ENCODE measurements around the gene SPATA16.
"Not testable (repeated sequence)": the region's sequence is repeated elsewhere in the genome, so short reads cannot be mapped to it uniquely, and the experiment has no call there.

SPATA16 gene

GRCh38 chr3:172972067-172972466 is 169.0 kb downstream of the SPATA16 start:
- H3K27me3 ChIP-seq (ENCODE audit: control insufficient read depth in 1 of 2, insufficient read depth in 2 of 2, low read length in 2 of 2) = no peaks in the 10 kb centered on the region
- H3K4me3 ChIP-seq (ENCODE audit: low read depth in 1 of 2, low read length in 2 of 2) = no peak overlapping the region
- no peak overlapping the region for H3K9ac ChIP-seq (ENCODE audit: low read depth in 1 of 2, low read length in 2 of 2)
- no peak overlapping the region for H3K27ac ChIP-seq (ENCODE audit: low read depth, low read length)
- no peaks in the 10 kb centered on the region for H3K36me3 ChIP-seq (ENCODE audit: control insufficient read depth in 1 of 2, insufficient read depth in 2 of 2, low read length in 2 of 2)
- H3K9me3 ChIP-seq (ENCODE audit: control insufficient read depth in 1 of 2, low read length in 2 of 2) = no peaks in the 10 kb centered on the region
- no peaks in the 10 kb centered on the region for H3K4me1 ChIP-seq (ENCODE audit: control insufficient read depth in 1 of 2, insufficient read depth in 2 of 2, low read length in 2 of 2)

- Histone ChIP-seq H3K9ac (ENCODE audit: low read depth in 1 of 2, low read length in 2 of 2) (no peak overlapping the region), H3K27me3 (ENCODE audit: control insufficient read depth in 1 of 2, insufficient read depth in 2 of 2, low read length in 2 of 2) (no peaks in the 10 kb centered on the region), H3K9me3 (ENCODE audit: control insufficient read depth in 1 of 2, low read length in 2 of 2) (no peaks in the 10 kb centered on the region), H3K4me1 (ENCODE audit: control insufficient read depth in 1 of 2, insufficient read depth in 2 of 2, low read length in 2 of 2) (no peaks in the 10 kb centered on the region), H3K4me3 (ENCODE audit: low read depth in 1 of 2, low read length in 2 of 2) (no peak overlapping the region), H3K27ac (ENCODE audit: low read depth, low read length) (no peak overlapping the region), H3K36me3 (ENCODE audit: control insufficient read depth in 1 of 2, insufficient read depth in 2 of 2, low read length in 2 of 2) (no peaks in the 10 kb centered on the region)
These were observed 172.4 kb downstream of the SPATA16 start for GRCh38 chr3:172968646-172969045.

- no peaks in the 10 kb centered on the region for H3K9me3 ChIP-seq (ENCODE audit: control insufficient read depth in 1 of 2, low read length in 2 of 2)
- no peaks in the 10 kb centered on the region for H3K36me3 ChIP-seq (ENCODE audit: control insufficient read depth in 1 of 2, insufficient read depth in 2 of 2, low read length in 2 of 2)
- no peak overlapping the region for H3K27ac ChIP-seq (ENCODE audit: low read depth, low read length)
- no peak overlapping the region for H3K9ac ChIP-seq (ENCODE audit: low read depth in 1 of 2, low read length in 2 of 2)
- no peaks in the 10 kb centered on the region for H3K4me1 ChIP-seq (ENCODE audit: control insufficient read depth in 1 of 2, insufficient read depth in 2 of 2, low read length in 2 of 2)
- no peak overlapping the region for H3K4me3 ChIP-seq (ENCODE audit: low read depth in 1 of 2, low read length in 2 of 2)
- no peaks in the 10 kb centered on the region for H3K27me3 ChIP-seq (ENCODE audit: control insufficient read depth in 1 of 2, insufficient read depth in 2 of 2, low read length in 2 of 2)
These were observed 175.8 kb downstream of the SPATA16 start for GRCh38 chr3:172965256-172965655.

DNA sequence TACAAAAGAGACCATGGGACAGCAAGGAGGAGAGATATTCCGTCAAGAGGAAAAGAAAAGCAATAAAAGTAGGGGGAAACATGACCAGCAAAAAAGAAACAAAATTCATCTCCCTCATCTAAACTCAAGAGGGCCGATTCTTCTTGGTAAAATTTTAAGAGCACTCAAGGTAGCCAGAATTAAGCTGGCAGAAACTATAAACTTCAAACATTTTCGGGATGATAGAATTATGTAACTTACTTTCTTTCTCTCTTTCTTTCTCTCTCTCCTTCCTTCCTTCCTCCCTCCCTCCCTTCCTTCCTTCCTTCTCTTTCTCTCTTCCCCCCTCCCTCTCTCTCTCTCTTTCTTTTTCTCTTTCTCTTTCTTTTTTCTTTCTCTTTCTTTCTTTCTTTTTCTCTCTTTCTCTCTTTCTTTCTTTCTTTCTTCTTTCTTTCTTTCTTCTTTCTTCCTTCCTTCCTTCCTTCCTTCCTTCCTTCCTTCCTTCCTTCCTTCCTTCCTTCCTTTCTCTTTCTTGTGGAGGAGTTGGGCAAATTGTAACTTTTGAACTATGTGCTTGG is 180.3 kb downstream of the SPATA16 start:
- not testable (repeated sequence) for H3K4me1 ChIP-seq (ENCODE audit: control insufficient read depth in 1 of 2, insufficient read depth in 2 of 2, low read length in 2 of 2); H3K4me3 ChIP-seq (ENCODE audit: low read depth in 1 of 2, low read length in 2 of 2); H3K27ac ChIP-seq (ENCODE audit: low read depth, low read length); H3K27me3 ChIP-seq (ENCODE audit: control insufficient read depth in 1 of 2, insufficient read depth in 2 of 2, low read length in 2 of 2); H3K9me3 ChIP-seq (ENCODE audit: control insufficient read depth in 1 of 2, low read length in 2 of 2); H3K36me3 ChIP-seq (ENCODE audit: control insufficient read depth in 1 of 2, insufficient read depth in 2 of 2, low read length in 2 of 2); H3K9ac ChIP-seq (ENCODE audit: low read depth in 1 of 2, low read length in 2 of 2)

GRCh38 chr3:172958565-172958964 is 182.5 kb downstream of the SPATA16 start:
- H3K9me3 ChIP-seq (ENCODE audit: control insufficient read depth in 1 of 2, low read length in 2 of 2) = no peaks in the 10 kb centered on the region
- H3K4me3 ChIP-seq (ENCODE audit: low read depth in 1 of 2, low read length in 2 of 2) = no peak overlapping the region
- H3K36me3 ChIP-seq (ENCODE audit: control insufficient read depth in 1 of 2, insufficient read depth in 2 of 2, low read length in 2 of 2) = no peaks in the 10 kb centered on the region
- no peak overlapping the region for H3K27ac ChIP-seq (ENCODE audit: low read depth, low read length)
- H3K27me3 ChIP-seq (ENCODE audit: control insufficient read depth in 1 of 2, insufficient read depth in 2 of 2, low read length in 2 of 2) = no peaks in the 10 kb centered on the region
- no peaks in the 10 kb centered on the region for H3K4me1 ChIP-seq (ENCODE audit: control insufficient read depth in 1 of 2, insufficient read depth in 2 of 2, low read length in 2 of 2)
- no peak overlapping the region for H3K9ac ChIP-seq (ENCODE audit: low read depth in 1 of 2, low read length in 2 of 2)

- no peaks in the 10 kb centered on the region for H3K9me3 ChIP-seq (ENCODE audit: control insufficient read depth in 1 of 2, low read length in 2 of 2)
- no peaks in the 10 kb centered on the region for H3K36me3 ChIP-seq (ENCODE audit: control insufficient read depth in 1 of 2, insufficient read depth in 2 of 2, low read length in 2 of 2)
- H3K27ac ChIP-seq (ENCODE audit: low read depth, low read length) = no peak overlapping the region
- no peak overlapping the region for H3K4me3 ChIP-seq (ENCODE audit: low read depth in 1 of 2, low read length in 2 of 2)
- H3K9ac ChIP-seq (ENCODE audit: low read depth in 1 of 2, low read length in 2 of 2) = no peak overlapping the region
- H3K27me3 ChIP-seq (ENCODE audit: control insufficient read depth in 1 of 2, insufficient read depth in 2 of 2, low read length in 2 of 2) = no peaks in the 10 kb centered on the region
- no peaks in the 10 kb centered on the region for H3K4me1 ChIP-seq (ENCODE audit: control insufficient read depth in 1 of 2, insufficient read depth in 2 of 2, low read length in 2 of 2)
These were observed 187.5 kb downstream of the SPATA16 start for GRCh38 chr3:172953571-172953970.

GRCh38 chr3:172951511-172951910 is 189.5 kb downstream of the SPATA16 start:
- Histone ChIP-seq H3K9ac (ENCODE audit: low read depth in 1 of 2, low read length in 2 of 2) (no peak overlapping the region), H3K27ac (ENCODE audit: low read depth, low read length) (no peak overlapping the region), H3K9me3 (ENCODE audit: control insufficient read depth in 1 of 2, low read length in 2 of 2) (no peaks in the 10 kb centered on the region), H3K36me3 (ENCODE audit: control insufficient read depth in 1 of 2, insufficient read depth in 2 of 2, low read length in 2 of 2) (no peaks in the 10 kb centered on the region), H3K27me3 (ENCODE audit: control insufficient read depth in 1 of 2, insufficient read depth in 2 of 2, low read length in 2 of 2) (no peaks in the 10 kb centered on the region), H3K4me3 (ENCODE audit: low read depth in 1 of 2, low read length in 2 of 2) (no peak overlapping the region), H3K4me1 (ENCODE audit: control insufficient read depth in 1 of 2, insufficient read depth in 2 of 2, low read length in 2 of 2) (no peaks in the 10 kb centered on the region)

GRCh38 chr3:172946061-172946460 is 195.0 kb downstream of the SPATA16 start:
- Histone ChIP-seq H3K27me3 (ENCODE audit: control insufficient read depth in 1 of 2, insufficient read depth in 2 of 2, low read length in 2 of 2) (no peaks in the 10 kb centered on the region), H3K4me1 (ENCODE audit: control insufficient read depth in 1 of 2, insufficient read depth in 2 of 2, low read length in 2 of 2) (no peaks in the 10 kb centered on the region), H3K4me3 (ENCODE audit: low read depth in 1 of 2, low read length in 2 of 2) (no peak overlapping the region), H3K27ac (ENCODE audit: low read depth, low read length) (no peak overlapping the region), H3K36me3 (ENCODE audit: control insufficient read depth in 1 of 2, insufficient read depth in 2 of 2, low read length in 2 of 2) (no peaks in the 10 kb centered on the region), H3K9ac (ENCODE audit: low read depth in 1 of 2, low read length in 2 of 2) (no peak overlapping the region), H3K9me3 (ENCODE audit: control insufficient read depth in 1 of 2, low read length in 2 of 2) (no peaks in the 10 kb centered on the region)

- no peak overlapping the region for H3K9ac ChIP-seq (ENCODE audit: low read depth in 1 of 2, low read length in 2 of 2)
- H3K4me1 ChIP-seq (ENCODE audit: control insufficient read depth in 1 of 2, insufficient read depth in 2 of 2, low read length in 2 of 2) = no peaks in the 10 kb centered on the region
- no peaks in the 10 kb centered on the region for H3K27me3 ChIP-seq (ENCODE audit: control insufficient read depth in 1 of 2, insufficient read depth in 2 of 2, low read length in 2 of 2)
- H3K4me3 ChIP-seq (ENCODE audit: low read depth in 1 of 2, low read length in 2 of 2) = no peak overlapping the region
- H3K36me3 ChIP-seq (ENCODE audit: control insufficient read depth in 1 of 2, insufficient read depth in 2 of 2, low read length in 2 of 2) = no peaks in the 10 kb centered on the region
- no peak overlapping the region for H3K27ac ChIP-seq (ENCODE audit: low read depth, low read length)
- H3K9me3 ChIP-seq (ENCODE audit: control insufficient read depth in 1 of 2, low read length in 2 of 2) = no peaks in the 10 kb centered on the region
These were observed 201.3 kb downstream of the SPATA16 start for GRCh38 chr3:172939651-172940293.

DNA sequence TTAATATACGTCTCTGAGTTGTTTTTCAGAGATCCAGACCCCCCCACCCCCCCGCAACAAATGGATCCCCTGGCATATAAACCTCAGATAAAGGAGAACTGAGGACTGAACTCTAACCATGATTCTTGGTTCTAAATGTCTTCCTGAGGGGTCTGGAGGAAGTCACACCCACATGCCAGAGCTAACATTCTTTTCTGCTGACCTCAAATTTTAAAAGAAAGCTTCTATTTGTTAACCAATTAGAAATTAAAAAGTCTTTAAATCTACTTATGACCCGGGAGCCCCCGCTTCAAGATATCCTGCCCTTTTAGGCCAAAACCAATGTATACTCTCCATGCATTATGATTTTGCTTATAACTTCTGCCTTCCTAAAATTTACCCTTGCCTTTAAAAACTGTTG is 202.2 kb downstream of the SPATA16 start:
- Histone ChIP-seq H3K4me3 (ENCODE audit: low read depth in 1 of 2, low read length in 2 of 2) (no peak overlapping the region), H3K9me3 (ENCODE audit: control insufficient read depth in 1 of 2, low read length in 2 of 2) (no peaks in the 10 kb centered on the region), H3K27ac (ENCODE audit: low read depth, low read length) (no peak overlapping the region), H3K4me1 (ENCODE audit: control insufficient read depth in 1 of 2, insufficient read depth in 2 of 2, low read length in 2 of 2) (no peaks in the 10 kb centered on the region), H3K27me3 (ENCODE audit: control insufficient read depth in 1 of 2, insufficient read depth in 2 of 2, low read length in 2 of 2) (no peaks in the 10 kb centered on the region), H3K9ac (ENCODE audit: low read depth in 1 of 2, low read length in 2 of 2) (no peak overlapping the region), H3K36me3 (ENCODE audit: control insufficient read depth in 1 of 2, insufficient read depth in 2 of 2, low read length in 2 of 2) (no peaks in the 10 kb centered on the region)

Measured in duodenal mucosa (tissue), 2 donors.